Inferior parietal cortex (tissue), 1 donor: Measurements from ENCODE around the gene FSTL4.
A peak's percentile ranks its signal among the peaks of the same experiment; 100 is the strongest.
"Not testable (repeated sequence)": the region's sequence is repeated elsewhere in the genome, so short reads cannot be mapped to it uniquely, and the experiment has no call there.

ENCODE experiments used
- DNase-seq: peaks from one replicate; pipeline ENCODE4 v3.0.0-alpha.2; 2016; ENCODE audit errors: extremely low spot score

Gene FSTL4

GRCh38 chr5:133552925-133553525 lies 59.3 kb downstream of the FSTL4 start:
- DNase-seq: peak; percentile 49

GRCh38 chr5:133546500-133546899 lies 65.8 kb downstream of the FSTL4 start:
- no peak for DNase-seq

- no peak for DNase-seq
Measured at GRCh38 chr5:133544346-133544745, 68.0 kb downstream of the FSTL4 start.

GRCh38 chr5:133539818-133540217 lies 72.5 kb downstream of the FSTL4 start:
- no peak for DNase-seq

GRCh38 chr5:133538718-133539117 lies 73.6 kb downstream of the FSTL4 start:
- no peak for DNase-seq

GRCh38 chr5:133535241-133535929 lies 77.0 kb downstream of the FSTL4 start:
- DNase-seq: not testable (repeated sequence)

- no peak for DNase-seq
Measured at GRCh38 chr5:133534566-133534965, 77.8 kb downstream of the FSTL4 start.

- DNase-seq: no peak
Measured at GRCh38 chr5:133533541-133533940, 78.8 kb downstream of the FSTL4 start.

GRCh38 chr5:133531594-133531993 lies 80.7 kb downstream of the FSTL4 start:
- DNase-seq: no peak

- DNase-seq: no peak
Measured at GRCh38 chr5:133531178-133531577, 81.2 kb downstream of the FSTL4 start.

- DNase-seq: no peak
Measured at GRCh38 chr5:133530270-133530669, 82.1 kb downstream of the FSTL4 start.

GRCh38 chr5:133528841-133529240 lies 83.5 kb downstream of the FSTL4 start:
- DNase-seq: no peak

- no peak for DNase-seq
Measured at GRCh38 chr5:133527311-133527710, 85.0 kb downstream of the FSTL4 start.

GRCh38 chr5:133526368-133526767 lies 86.0 kb downstream of the FSTL4 start:
- DNase-seq: no peak

- DNase-seq: no peak
Measured at GRCh38 chr5:133525126-133525525, 87.2 kb downstream of the FSTL4 start.

- no peak for DNase-seq
Measured at GRCh38 chr5:133524666-133525065, 87.7 kb downstream of the FSTL4 start.

GRCh38 chr5:133523961-133524586 lies 88.3 kb downstream of the FSTL4 start:
- no peak for DNase-seq

GRCh38 chr5:133523013-133523658 lies 89.2 kb downstream of the FSTL4 start:
- no peak for DNase-seq

GRCh38 chr5:133521801-133522200 lies 90.5 kb downstream of the FSTL4 start:
- DNase-seq: no peak

- DNase-seq: no peak
Measured at GRCh38 chr5:133520991-133521706, 91.2 kb downstream of the FSTL4 start.

- no peak for DNase-seq
Measured at GRCh38 chr5:133520062-133520461, 92.3 kb downstream of the FSTL4 start.

GRCh38 chr5:133519191-133519590 lies 93.2 kb downstream of the FSTL4 start:
- no peak for DNase-seq
